GM12878 (cell line): ENCODE measurements around the gene TCP11. TPM values are rescaled to one million over a fixed set of nuclear protein-coding genes. Genes with fewer than 3 reads are reported as not detected.

Source experiments
- ATAC-seq: fragments of 200-7000 bp; cut with Tn5 transposase; 3 replicates; pipeline ENCODE4 v1.9.1; 2020; ENCODE audit warnings: mild to moderate bottlenecking, moderate library complexity
- BruUV-seq: library from RNA; stranded (reverse); fragments of 400-500 nt; replicated peaks from 2 replicates; lab custom pipeline; 2021; lab: Mats Ljungman, UMichigan
- CTCF ChIA-PET: fragments of 300-600 bp; sonication (Branson Sonifier 250); formaldehyde crosslinking; extraction: SDS; loops from one replicate; lab custom pipeline; 2021; ENCODE audit warnings: inconsistent platforms; lab: Yijun Ruan, JAX
- POLR2A ChIA-PET: fragments of 350-600 bp; formaldehyde crosslinking; extraction: SDS; loops from one replicate; lab custom pipeline; 2021; ENCODE audit warnings: inconsistent platforms; lab: Charles Lee
- RAD21 ChIA-PET: fragments of 300-600 bp; sonication (Branson Sonifier 250); formaldehyde crosslinking; loops from one replicate; lab custom pipeline; 2023; ENCODE audit warnings: antibody characterized with exemption; ENCODE audit not compliant: unreplicated experiment; lab: Charles Lee
- SMC1A ChIA-PET: fragments of 300-600 bp; sonication (Branson Sonifier 250); formaldehyde crosslinking; loops from one replicate; lab custom pipeline; 2023; ENCODE audit not compliant: unreplicated experiment, uncharacterized antibody; lab: Charles Lee
- DNase-seq: peaks from one replicate; pipeline ENCODE4 v3.0.0-alpha.2; 2011; ENCODE audit warnings: low read depth, low spot score
- FAIRE-seq: peaks from 3 replicates; lab custom pipeline; 2011; peaks lifted over from hg19 to GRCh38; lab: Jason Lieb, UNC
- H2AFZ ChIP-seq: 2 replicates; pipeline ENCODE4 v1.6.0; 2011; ENCODE audit warnings: low read depth, low read length, control low read depth; ENCODE audit not compliant: control insufficient read depth
- H3K27ac ChIP-seq: 2 replicates; pipeline ENCODE4 v1.5.1; 2011; ENCODE audit warnings: control low read depth; ENCODE audit not compliant: control insufficient read depth, insufficient read depth
- H3K27me3 ChIP-seq, 2 experiments: replicated peaks in 1 of 2; 2 replicates each; pipeline versions ENCODE4 v1.6.0 to v1.6.1; 2011; ENCODE audit warnings: low read length in 1 of 2; ENCODE audit not compliant: control insufficient read depth in 2 of 2, insufficient read depth in 2 of 2
- H3K36me3 ChIP-seq, 2 experiments: 2 replicates each; pipeline ENCODE4 v1.5.1; 2011; ENCODE audit warnings: low read length in 1 of 2; ENCODE audit not compliant: control insufficient read depth in 2 of 2, insufficient read depth in 2 of 2
- H3K4me1 ChIP-seq: 2 replicates; pipeline ENCODE4 v1.6.1; 2011; ENCODE audit warnings: mild to moderate bottlenecking, low read length, moderate library complexity, mixed read lengths; ENCODE audit not compliant: control insufficient read depth, insufficient read depth
- H3K4me2 ChIP-seq: 2 replicates; pipeline ENCODE4 v1.6.0; 2011; ENCODE audit warnings: control low read depth; ENCODE audit not compliant: control insufficient read depth, insufficient read depth
- H3K4me3 ChIP-seq: fragments of 200-600 bp; sonication (generic); 2 replicates; pipeline ENCODE4 v1.5.1; 2016
- H3K79me2 ChIP-seq: 2 replicates; pipeline ENCODE4 v1.6.0; 2011; ENCODE audit warnings: low read length; ENCODE audit not compliant: control insufficient read depth, insufficient read depth
- H3K9ac ChIP-seq: 2 replicates; pipeline ENCODE4 v1.8.0; 2011; ENCODE audit warnings: low read length, control low read depth, mixed read lengths; ENCODE audit not compliant: control insufficient read depth, insufficient read depth
- H3K9me3 ChIP-seq: replicated peaks from 3 replicates; pipeline ENCODE4 v1.5.1; 2011; ENCODE audit warnings: mild to moderate bottlenecking, low read length; ENCODE audit not compliant: control insufficient read depth, insufficient read depth
- H4K20me1 ChIP-seq: 2 replicates; pipeline ENCODE4 v1.6.0; 2011; ENCODE audit not compliant: control insufficient read depth, insufficient read depth
- CREB1 ChIP-seq: IDR thresholded peaks from 2 replicates; pipeline ENCODE4 v1.6.1; 2012; ENCODE audit warnings: low read depth, mild to moderate bottlenecking, inconsistent platforms
- GABPA ChIP-seq: IDR thresholded peaks from 2 replicates; pipeline ENCODE4 v1.6.1; 2014; ENCODE audit warnings: antibody characterized with exemption, low read depth, mild to moderate bottlenecking, inconsistent platforms
- RBBP5 ChIP-seq: fragments of 200-600 bp; sonication (generic); conservative IDR thresholded peaks from 2 replicates; pipeline ENCODE4 v1.6.1; 2016
- ZBED1 ChIP-seq: IDR thresholded peaks from 2 replicates; pipeline ENCODE4 v1.6.1; 2016; ENCODE audit warnings: borderline replicate concordance
- ZNF622 ChIP-seq: fragments of 450-650 bp; IDR thresholded peaks from 2 replicates; pipeline ENCODE4 v1.6.1; 2017; ENCODE audit warnings: mild to moderate bottlenecking, inconsistent platforms
- WGBS: methylation state at CpG from one replicate; pipeline ENCODE4 v1.1.6; 2016; ENCODE audit warnings: low lambda C conversion rate; ENCODE audit not compliant: insufficient replicate concordance, insufficient coverage; ENCODE audit errors: missing lambda C conversion rate; 5-methylcytosine and 5-hydroxymethylcytosine counted together
- in situ Hi-C: fragments of 300-500 bp; cut with MboI; formaldehyde crosslinking; loops from 9 replicates; pipeline ENCODE4 v1.14.3; 2018; ENCODE audit warnings: mixed read lengths
- intact Hi-C: fragments of 100-400 bp; cut with micrococcal nuclease; formaldehyde crosslinking; loops from one replicate; pipeline ENCODE4 v1.14.2; 2022; ENCODE audit not compliant: unreplicated experiment
- polyA plus RNA-seq, 11 experiments: library from polyadenylated mRNA; depleted of rRNA in 4 of 11; unstranded in 6 of 11; stranded (reverse) in 5 of 11; fragments of >200 nt; fragmentation: Nextera tagmentation in 4 of 11; fragmentation: Illumina TruSeq in 1 of 11; extraction: Ambion mirVana in 4 of 11; extraction: Trizol in 1 of 11; gene quantifications; 1 replicate in 1 of 11; 2 replicates in 10 of 11; pipeline versions ENCODE4 v1.2.1 to v1.2.3, GENCODE V29; 2011 to 2016; ENCODE audit warnings: inconsistent platforms in 2 of 11, missing spikeins in 2 of 11, low read depth in 1 of 11
- total RNA-seq, 4 experiments: library from RNA; depleted of rRNA in 3 of 4; stranded (reverse); fragments of >200 nt in 3 of 4; fragmentation: Illumina TruSeq in 1 of 4; extraction: Trizol in 1 of 4; gene quantifications; 2 replicates each; pipeline versions ENCODE4 v1.2.1 to v1.2.3, GENCODE V29; 2013 to 2021
- TF ChIP-seq, protein P1 (sequence below): fragments of 450-650 bp; IDR thresholded peaks from 2 replicates; pipeline ENCODE4 v1.6.1; 2014; ENCODE audit warnings: mild to moderate bottlenecking
- TF ChIP-seq, protein P2 (sequence below): fragments of 450-650 bp; IDR thresholded peaks from 2 replicates; pipeline ENCODE4 v1.6.1; 2016; ENCODE audit warnings: mild to moderate bottlenecking
- TF ChIP-seq, protein P3 (sequence below): fragments of 450-650 bp; IDR thresholded peaks from 2 replicates; pipeline ENCODE4 v1.6.1; 2017; ENCODE audit warnings: mild to moderate bottlenecking, moderate library complexity
- TF ChIP-seq, protein P4 (sequence below): IDR thresholded peaks from 2 replicates; pipeline ENCODE4 v1.6.1; 2011; ENCODE audit warnings: low read depth, low read length, improper control_type of control experiment, borderline replicate concordance

TCP11 gene
- total and polyA plus RNA-seq, 10 of the 15 experiments (the other 5 are each of a cell fraction or from before 2014, with no cell fraction given), result not detected

DNA sequence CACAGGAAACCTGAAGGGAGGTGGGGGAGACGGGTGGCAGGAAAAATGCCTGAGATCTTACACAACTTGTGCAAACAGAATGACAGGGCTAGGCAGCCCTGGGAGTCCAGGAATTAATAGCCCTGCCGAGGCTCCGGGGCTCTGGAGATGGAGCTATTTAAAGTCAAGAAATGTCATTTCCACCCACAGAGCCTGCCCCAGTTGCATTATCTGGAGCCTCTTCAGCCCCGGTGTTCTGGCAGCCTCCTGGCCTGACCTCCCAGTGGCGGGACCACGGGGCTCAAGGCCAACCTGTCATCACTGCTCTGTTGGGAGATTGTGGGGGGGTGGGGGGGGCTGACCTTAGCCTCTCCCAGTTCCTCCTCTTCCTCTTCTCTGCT lies 44.2 kb upstream of the TCP11 start:
- H3K27me3 ChIP-seq, result no peaks in the 10 kb centered on the region
- H3K36me3 ChIP-seq, result no peaks in the 10 kb centered on the region
- H3K27ac ChIP-seq, result no peak overlapping the region
- H4K20me1 ChIP-seq, result no peaks in the 10 kb centered on the region
- no peak for DNase-seq
- SMC1A ChIA-PET, result no interaction called here
- no peak for FAIRE-seq
- H2AFZ ChIP-seq, result no peak overlapping the region
- H3K9ac ChIP-seq, result no peak overlapping the region
- intact Hi-C loops (no loop called here), in situ Hi-C loops (no loop called here)
- H3K4me2 ChIP-seq, result no peak overlapping the region
- BruUV-seq, result no TSS peak
- H3K79me2 ChIP-seq, result no peaks in the 10 kb centered on the region
- CTCF ChIA-PET, result interaction anchor here (4.8 kb wide), 1 partner anchor 20 kb away, joined by 21 read pairs; no protein-coding TSS in a partner anchor
- RAD21 ChIA-PET, result no interaction called here
- no peaks in the 10 kb centered on the region for H3K4me1 ChIP-seq
- TF ChIP-seq ZNF622 (no peak), ZBED1 (no peak), RBBP5 (no peak)
- TF ChIP-seq, protein P1, sequence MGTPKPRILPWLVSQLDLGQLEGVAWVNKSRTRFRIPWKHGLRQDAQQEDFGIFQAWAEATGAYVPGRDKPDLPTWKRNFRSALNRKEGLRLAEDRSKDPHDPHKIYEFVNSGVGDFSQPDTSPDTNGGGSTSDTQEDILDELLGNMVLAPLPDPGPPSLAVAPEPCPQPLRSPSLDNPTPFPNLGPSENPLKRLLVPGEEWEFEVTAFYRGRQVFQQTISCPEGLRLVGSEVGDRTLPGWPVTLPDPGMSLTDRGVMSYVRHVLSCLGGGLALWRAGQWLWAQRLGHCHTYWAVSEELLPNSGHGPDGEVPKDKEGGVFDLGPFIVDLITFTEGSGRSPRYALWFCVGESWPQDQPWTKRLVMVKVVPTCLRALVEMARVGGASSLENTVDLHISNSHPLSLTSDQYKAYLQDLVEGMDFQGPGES, result no peak
- no peak for ATAC-seq
- H3K4me3 ChIP-seq, result no peak overlapping the region
- no peaks in the 10 kb centered on the region for H3K9me3 ChIP-seq
- WGBS, result 30% methylated on average over 5 of the region's 6 CpGs
- POLR2A ChIA-PET, result no interaction called here

DNA sequence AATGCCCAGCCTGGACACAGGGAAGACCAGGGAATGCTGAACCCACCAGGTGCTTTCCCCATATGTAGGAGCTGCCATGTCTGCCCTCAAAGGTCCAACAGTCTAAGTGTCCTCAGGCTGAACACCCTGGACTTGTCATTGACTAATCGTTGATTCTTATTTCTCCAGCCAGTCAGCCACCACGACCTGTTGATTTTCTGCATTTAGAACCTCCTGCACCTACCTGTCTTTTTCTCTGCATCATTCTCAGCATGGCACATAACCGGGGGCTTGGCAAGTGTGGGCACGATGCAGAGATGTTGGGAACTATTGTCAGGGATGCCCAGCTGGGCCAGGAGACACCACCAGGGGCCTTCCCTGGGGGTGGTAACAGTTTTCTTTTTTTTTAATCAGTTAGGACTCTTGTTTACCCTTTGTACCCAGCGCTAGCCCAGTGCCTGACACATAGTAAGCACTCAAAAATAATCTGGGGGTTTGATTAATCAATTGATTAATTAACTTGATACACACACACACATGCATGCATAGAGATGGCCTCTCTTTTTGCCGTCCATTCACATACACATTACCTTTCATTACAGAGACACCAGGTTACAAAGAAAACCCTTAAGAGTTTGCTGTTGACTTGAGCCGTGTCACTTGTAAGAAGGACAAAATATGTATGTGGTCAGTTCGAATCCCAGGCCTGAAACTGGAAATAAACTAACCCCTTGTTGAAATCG lies 43.6 kb upstream of the TCP11 start:
- Histone ChIP-seq H3K79me2 (no peaks in the 10 kb centered on the region), H3K27me3 (no peaks in the 10 kb centered on the region), H3K36me3 (no peaks in the 10 kb centered on the region), H3K9ac (no peak overlapping the region), H3K27ac (no peak overlapping the region), H3K4me3 (no peak overlapping the region), H3K9me3 (no peaks in the 10 kb centered on the region), H3K4me1 (peaks cover 2% of the 10 kb centered on the region), H2AFZ (no peak overlapping the region), H3K4me2 (no peak overlapping the region), H4K20me1 (no peaks in the 10 kb centered on the region)
- DNase-seq (no peak), FAIRE-seq (no peak), ATAC-seq (no peak)
- intact Hi-C loops, result no loop called here
- ChIA-PET CTCF (interaction anchor here (1.5 to 4.8 kb wide), 3 partner anchors 16 to 38 kb away, joined by 4 to 21 read pairs (median 5); no protein-coding TSS in a partner anchor), RAD21 (no interaction called here), SMC1A (no interaction called here), POLR2A (no interaction called here)
- 25% methylated on average over 9 of the region's 9 CpGs for WGBS
- BruUV-seq, result no TSS peak
- in situ Hi-C loops, result no loop called here
- TF ChIP-seq, protein P2, sequence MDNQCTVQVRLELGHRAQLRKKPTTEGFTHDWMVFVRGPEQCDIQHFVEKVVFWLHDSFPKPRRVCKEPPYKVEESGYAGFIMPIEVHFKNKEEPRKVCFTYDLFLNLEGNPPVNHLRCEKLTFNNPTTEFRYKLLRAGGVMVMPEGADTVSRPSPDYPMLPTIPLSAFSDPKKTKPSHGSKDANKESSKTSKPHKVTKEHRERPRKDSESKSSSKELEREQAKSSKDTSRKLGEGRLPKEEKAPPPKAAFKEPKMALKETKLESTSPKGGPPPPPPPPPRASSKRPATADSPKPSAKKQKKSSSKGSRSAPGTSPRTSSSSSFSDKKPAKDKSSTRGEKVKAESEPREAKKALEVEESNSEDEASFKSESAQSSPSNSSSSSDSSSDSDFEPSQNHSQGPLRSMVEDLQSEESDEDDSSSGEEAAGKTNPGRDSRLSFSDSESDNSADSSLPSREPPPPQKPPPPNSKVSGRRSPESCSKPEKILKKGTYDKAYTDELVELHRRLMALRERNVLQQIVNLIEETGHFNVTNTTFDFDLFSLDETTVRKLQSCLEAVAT, result no peak
- TF ChIP-seq, protein P3, sequence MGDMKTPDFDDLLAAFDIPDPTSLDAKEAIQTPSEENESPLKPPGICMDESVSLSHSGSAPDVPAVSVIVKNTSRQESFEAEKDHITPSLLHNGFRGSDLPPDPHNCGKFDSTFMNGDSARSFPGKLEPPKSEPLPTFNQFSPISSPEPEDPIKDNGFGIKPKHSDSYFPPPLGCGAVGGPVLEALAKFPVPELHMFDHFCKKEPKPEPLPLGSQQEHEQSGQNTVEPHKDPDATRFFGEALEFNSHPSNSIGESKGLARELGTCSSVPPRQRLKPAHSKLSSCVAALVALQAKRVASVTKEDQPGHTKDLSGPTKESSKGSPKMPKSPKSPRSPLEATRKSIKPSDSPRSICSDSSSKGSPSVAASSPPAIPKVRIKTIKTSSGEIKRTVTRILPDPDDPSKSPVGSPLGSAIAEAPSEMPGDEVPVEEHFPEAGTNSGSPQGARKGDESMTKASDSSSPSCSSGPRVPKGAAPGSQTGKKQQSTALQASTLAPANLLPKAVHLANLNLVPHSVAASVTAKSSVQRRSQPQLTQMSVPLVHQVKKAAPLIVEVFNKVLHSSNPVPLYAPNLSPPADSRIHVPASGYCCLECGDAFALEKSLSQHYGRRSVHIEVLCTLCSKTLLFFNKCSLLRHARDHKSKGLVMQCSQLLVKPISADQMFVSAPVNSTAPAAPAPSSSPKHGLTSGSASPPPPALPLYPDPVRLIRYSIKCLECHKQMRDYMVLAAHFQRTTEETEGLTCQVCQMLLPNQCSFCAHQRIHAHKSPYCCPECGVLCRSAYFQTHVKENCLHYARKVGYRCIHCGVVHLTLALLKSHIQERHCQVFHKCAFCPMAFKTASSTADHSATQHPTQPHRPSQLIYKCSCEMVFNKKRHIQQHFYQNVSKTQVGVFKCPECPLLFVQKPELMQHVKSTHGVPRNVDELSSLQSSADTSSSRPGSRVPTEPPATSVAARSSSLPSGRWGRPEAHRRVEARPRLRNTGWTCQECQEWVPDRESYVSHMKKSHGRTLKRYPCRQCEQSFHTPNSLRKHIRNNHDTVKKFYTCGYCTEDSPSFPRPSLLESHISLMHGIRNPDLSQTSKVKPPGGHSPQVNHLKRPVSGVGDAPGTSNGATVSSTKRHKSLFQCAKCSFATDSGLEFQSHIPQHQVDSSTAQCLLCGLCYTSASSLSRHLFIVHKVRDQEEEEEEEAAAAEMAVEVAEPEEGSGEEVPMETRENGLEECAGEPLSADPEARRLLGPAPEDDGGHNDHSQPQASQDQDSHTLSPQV, result no peak
- TF ChIP-seq CREB1 (no peak), GABPA (no peak)
- TF ChIP-seq, protein P4, sequence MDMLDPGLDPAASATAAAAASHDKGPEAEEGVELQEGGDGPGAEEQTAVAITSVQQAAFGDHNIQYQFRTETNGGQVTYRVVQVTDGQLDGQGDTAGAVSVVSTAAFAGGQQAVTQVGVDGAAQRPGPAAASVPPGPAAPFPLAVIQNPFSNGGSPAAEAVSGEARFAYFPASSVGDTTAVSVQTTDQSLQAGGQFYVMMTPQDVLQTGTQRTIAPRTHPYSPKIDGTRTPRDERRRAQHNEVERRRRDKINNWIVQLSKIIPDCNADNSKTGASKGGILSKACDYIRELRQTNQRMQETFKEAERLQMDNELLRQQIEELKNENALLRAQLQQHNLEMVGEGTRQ, result no peak
